Occipital lobe (tissue), 2 donors: ENCODE results near the gene ANTKMT. TPM values are rescaled to one million over a fixed set of nuclear protein-coding genes. Genes with fewer than 3 reads are reported as not detected.
"Not testable (repeated sequence)": the region's sequence is repeated elsewhere in the genome, so short reads cannot be mapped to it uniquely, and the experiment has no call there.

Source experiments
- DNase-seq: peaks from one replicate; lab custom pipeline; 2025; lab: John Stamatoyannopoulos, UW
- total RNA-seq: library from RNA; depleted of rRNA; stranded (reverse); fragments of >200 nt; gene quantifications from one replicate; pipeline ENCODE4 v1.2.3, GENCODE V29; 2014

The ANTKMT gene
- total RNA-seq, 1 donor from 2014 or later: 11.5 TPM

GRCh38 chr16:741986-742629 is 21.2 kb downstream of the ANTKMT start:
- DNase-seq: no peak

- not testable (repeated sequence) for DNase-seq
Observed at GRCh38 chr16:742894-743293, 21.9 kb downstream of the ANTKMT start.

GRCh38 chr16:743794-744500 is 23.0 kb downstream of the ANTKMT start:
- no peak for DNase-seq

GRCh38 chr16:745739-746138 is 24.8 kb downstream of the ANTKMT start:
- no peak for DNase-seq

GRCh38 chr16:746637-747036 is 25.7 kb downstream of the ANTKMT start:
- DNase-seq: no peak

- DNase-seq: no peak
Observed at GRCh38 chr16:747978-748746, 27.2 kb downstream of the ANTKMT start.

GRCh38 chr16:749010-749409 is 28.1 kb downstream of the ANTKMT start:
- DNase-seq: no peak

- no peak for DNase-seq
Observed at GRCh38 chr16:750485-750884, 29.5 kb downstream of the ANTKMT start.

- peak; percentile 68 for DNase-seq
Observed at GRCh38 chr16:751152-752006, 30.4 kb downstream of the ANTKMT start.

GRCh38 chr16:752007-752312 is 31.0 kb downstream of the ANTKMT start:
- DNase-seq: no peak

GRCh38 chr16:754121-754607 is 33.2 kb downstream of the ANTKMT start:
- not testable (repeated sequence) for DNase-seq

- DNase-seq: no peak
Observed at GRCh38 chr16:754656-755055, 33.7 kb downstream of the ANTKMT start.

- no peak for DNase-seq
Observed at GRCh38 chr16:756428-756827, 35.5 kb downstream of the ANTKMT start.

- DNase-seq: no peak
Observed at GRCh38 chr16:759110-759910, 38.4 kb downstream of the ANTKMT start.

GRCh38 chr16:760065-760464 is 39.1 kb downstream of the ANTKMT start:
- no peak for DNase-seq

GRCh38 chr16:760545-761343 is 39.8 kb downstream of the ANTKMT start, which contains the start of gene MSLN:
TSS of gene MSLN (plus strand) at chr16:760734. CDS start at chr16:762681, 1,947 bp downstream.
- no peak for DNase-seq

- DNase-seq: no peak
Observed at GRCh38 chr16:761625-762513, 40.9 kb downstream of the ANTKMT start.

GRCh38 chr16:762595-763268 is 41.8 kb downstream of the ANTKMT start:
- DNase-seq: no peak
